RWPE2 (cell line): ENCODE results near the gene ADAP2.
"Not testable (repeated sequence)": the region's sequence is repeated elsewhere in the genome, so short reads cannot be mapped to it uniquely, and the experiment has no call there.

Experiments used
- ATAC-seq: fragments of 200-7000 bp; cut with Tn5 transposase; 3 replicates; pipeline ENCODE4 v1.9.1; 2021; ENCODE audit warnings: low read depth
- DNase-seq: peaks from one replicate; pipeline ENCODE4 v3.0.0-alpha.2; 2020; ENCODE audit warnings: low spot score
- H3K27ac ChIP-seq: fragments of 450-650 bp; 2 replicates; pipeline ENCODE4 v1.5.1; 2017; ENCODE audit warnings: mild to moderate bottlenecking; ENCODE audit not compliant: poor library complexity, severe bottlenecking
- H3K27me3 ChIP-seq: fragments of 250-450 bp; sonication (Bioruptor Pico); 2 replicates; pipeline ENCODE4 v1.5.1; 2021; ENCODE audit warnings: mild to moderate bottlenecking, moderate library complexity; ENCODE audit not compliant: insufficient read depth, poor library complexity, severe bottlenecking
- H3K36me3 ChIP-seq: fragments of 250-450 bp; sonication (Bioruptor Pico); 2 replicates; pipeline ENCODE4 v1.5.1; 2020; ENCODE audit warnings: low read depth, mild to moderate bottlenecking, moderate library complexity
- H3K4me1 ChIP-seq: fragments of 250-450 bp; sonication (Bioruptor Pico); 2 replicates; pipeline ENCODE4 v1.5.1; 2021; ENCODE audit warnings: mild to moderate bottlenecking, moderate library complexity; ENCODE audit not compliant: insufficient read depth, poor library complexity, severe bottlenecking
- H3K4me3 ChIP-seq: fragments of 250-450 bp; sonication (Bioruptor Pico); 2 replicates; pipeline ENCODE4 v1.5.1; 2021; ENCODE audit warnings: mild to moderate bottlenecking, moderate library complexity; ENCODE audit not compliant: severe bottlenecking
- H3K9me3 ChIP-seq: fragments of 250-450 bp; sonication (Bioruptor Pico); 2 replicates; pipeline ENCODE4 v1.5.1; 2021; ENCODE audit warnings: mild to moderate bottlenecking, moderate library complexity; ENCODE audit not compliant: severe bottlenecking
- TF ChIP-seq, protein P1 (sequence below): fragments of 450-650 bp; IDR thresholded peaks from one replicate; pipeline ENCODE4 v1.5.1; 2017; ENCODE audit warnings: mild to moderate bottlenecking, moderate library complexity; ENCODE audit not compliant: poor library complexity, severe bottlenecking

The ADAP2 gene

DNA sequence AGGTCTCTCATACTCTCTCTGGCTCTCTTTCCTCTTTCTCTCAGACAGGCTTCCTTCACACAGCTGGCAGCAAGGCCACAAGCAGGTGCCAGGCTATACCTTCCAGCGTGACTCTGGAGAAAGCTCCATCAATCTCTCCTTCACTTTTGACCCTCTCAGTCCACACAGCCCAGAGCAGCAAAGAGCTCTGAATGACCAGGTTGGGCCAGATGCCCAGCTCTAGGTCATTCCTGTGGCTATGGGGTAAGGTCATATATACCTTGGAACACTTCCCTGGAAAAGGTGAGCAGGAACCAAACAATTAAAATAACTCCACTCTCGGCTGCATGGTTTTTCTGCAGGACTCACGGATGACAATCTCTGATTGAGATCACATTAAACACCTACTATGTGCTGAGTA, 8.8 kb downstream of the ADAP2 start:
- no peaks in the 10 kb centered on the region for H3K27me3 ChIP-seq
- H3K36me3 ChIP-seq, result no peaks in the 10 kb centered on the region
- DNase-seq (no peak), ATAC-seq (no peak)
- H3K4me3 ChIP-seq, result no peak overlapping the region
- no peaks in the 10 kb centered on the region for H3K4me1 ChIP-seq
- H3K9me3 ChIP-seq, result no peaks in the 10 kb centered on the region
- H3K27ac ChIP-seq, result no peak overlapping the region
- TF ChIP-seq, protein P1, sequence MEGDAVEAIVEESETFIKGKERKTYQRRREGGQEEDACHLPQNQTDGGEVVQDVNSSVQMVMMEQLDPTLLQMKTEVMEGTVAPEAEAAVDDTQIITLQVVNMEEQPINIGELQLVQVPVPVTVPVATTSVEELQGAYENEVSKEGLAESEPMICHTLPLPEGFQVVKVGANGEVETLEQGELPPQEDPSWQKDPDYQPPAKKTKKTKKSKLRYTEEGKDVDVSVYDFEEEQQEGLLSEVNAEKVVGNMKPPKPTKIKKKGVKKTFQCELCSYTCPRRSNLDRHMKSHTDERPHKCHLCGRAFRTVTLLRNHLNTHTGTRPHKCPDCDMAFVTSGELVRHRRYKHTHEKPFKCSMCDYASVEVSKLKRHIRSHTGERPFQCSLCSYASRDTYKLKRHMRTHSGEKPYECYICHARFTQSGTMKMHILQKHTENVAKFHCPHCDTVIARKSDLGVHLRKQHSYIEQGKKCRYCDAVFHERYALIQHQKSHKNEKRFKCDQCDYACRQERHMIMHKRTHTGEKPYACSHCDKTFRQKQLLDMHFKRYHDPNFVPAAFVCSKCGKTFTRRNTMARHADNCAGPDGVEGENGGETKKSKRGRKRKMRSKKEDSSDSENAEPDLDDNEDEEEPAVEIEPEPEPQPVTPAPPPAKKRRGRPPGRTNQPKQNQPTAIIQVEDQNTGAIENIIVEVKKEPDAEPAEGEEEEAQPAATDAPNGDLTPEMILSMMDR, result no peak

GRCh38 chr17:30931582-30931981, 9.8 kb downstream of the ADAP2 start:
- not testable (repeated sequence) for H3K4me3 ChIP-seq, DNase-seq, H3K36me3 ChIP-seq, ATAC-seq, H3K27ac ChIP-seq, H3K9me3 ChIP-seq, H3K27me3 ChIP-seq, H3K4me1 ChIP-seq

- H3K4me1 ChIP-seq, result no peaks in the 10 kb centered on the region
- DNase-seq (no peak), ATAC-seq (no peak)
- H3K4me3 ChIP-seq, result no peak overlapping the region
- no peaks in the 10 kb centered on the region for H3K27me3 ChIP-seq
- H3K9me3 ChIP-seq, result no peaks in the 10 kb centered on the region
- no peak overlapping the region for H3K27ac ChIP-seq
- H3K36me3 ChIP-seq, result no peaks in the 10 kb centered on the region
- TF ChIP-seq, protein P1, result no peak
These were observed 12.2 kb downstream of the ADAP2 start for GRCh38 chr17:30933966-30934365.

DNA sequence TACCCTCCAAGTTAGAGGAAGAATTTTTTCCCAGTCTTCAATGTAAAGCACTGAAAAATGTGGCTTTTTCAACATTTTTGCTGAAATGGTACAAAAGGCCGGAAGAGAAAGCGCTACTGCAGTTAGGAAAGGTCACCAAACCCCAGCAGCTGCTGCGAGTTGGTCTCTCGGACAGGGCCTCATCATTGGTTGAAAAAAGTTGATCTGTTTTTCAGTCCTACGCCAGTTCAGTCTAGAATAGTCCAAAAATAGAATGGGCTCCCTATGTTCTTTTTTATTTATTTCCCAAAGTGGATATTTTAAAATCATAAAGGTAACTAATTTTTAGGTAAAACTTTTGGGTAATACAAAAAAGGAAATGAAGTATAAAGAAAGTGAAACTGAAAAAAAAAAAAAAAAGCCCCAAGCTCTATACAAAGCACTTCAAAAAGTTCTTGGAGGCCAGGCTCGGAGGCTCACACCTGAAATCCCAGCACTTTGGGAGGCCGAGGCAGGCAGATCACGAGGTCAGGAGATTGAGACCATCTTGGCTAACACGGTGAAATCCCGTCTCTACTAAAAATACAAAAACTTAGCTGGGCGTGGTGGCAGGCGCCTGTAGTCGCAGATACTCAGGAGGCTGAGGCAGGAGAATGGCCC, 17.4 kb downstream of the ADAP2 start:
- DNase-seq, result no peak
- Histone ChIP-seq H3K9me3 (no peaks in the 10 kb centered on the region), H3K4me1 (no peaks in the 10 kb centered on the region), H3K27ac (no peak overlapping the region), H3K36me3 (no peaks in the 10 kb centered on the region), H3K4me3 (no peak overlapping the region), H3K27me3 (no peaks in the 10 kb centered on the region)
- ATAC-seq, result no peak
- TF ChIP-seq, protein P1, result no peak

GRCh38 chr17:30942308-30943079, 20.7 kb downstream of the ADAP2 start:
- TF ChIP-seq, protein P1, result no peak
- DNase-seq, result no peak
- ATAC-seq, result no peak

More at GRCh38 chr17:30942308-30943079, 20.7 kb downstream of the ADAP2 start:
- Histone ChIP-seq H3K4me1 (no peaks in the 10 kb centered on the region), H3K27me3 (no peaks in the 10 kb centered on the region), H3K27ac (no peak overlapping the region), H3K9me3 (no peaks in the 10 kb centered on the region), H3K36me3 (no peaks in the 10 kb centered on the region), H3K4me3 (no peak overlapping the region)
